ENCODE results near the gene P2RY1. TPM values are rescaled to one million over a fixed set of nuclear protein-coding genes. Genes with fewer than 3 reads are reported as not detected.

The P2RY1 gene
- total and polyA plus RNA-seq, 2 experiments from 2014 or later = 15.2 to 59.8 TPM

DNA sequence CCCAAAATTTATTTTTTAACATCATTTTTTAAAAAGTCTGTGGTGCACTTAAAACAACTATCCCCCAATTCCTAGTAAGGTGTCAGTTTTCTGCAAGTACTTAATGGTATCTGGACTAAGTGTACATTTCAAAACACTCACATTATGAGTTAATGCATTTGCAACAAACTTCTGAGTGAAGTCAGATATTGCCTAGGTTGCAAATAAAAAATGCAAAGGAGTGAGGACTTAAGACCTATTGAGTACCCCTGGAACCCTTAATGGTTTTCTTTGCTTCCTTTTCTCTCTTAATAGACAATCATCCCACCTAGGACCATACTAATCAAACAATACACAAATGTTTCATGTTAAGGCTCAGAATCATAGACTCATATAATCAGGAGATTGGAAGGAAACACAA, 1.8 kb upstream of the P2RY1 start:
- no peak for ATAC-seq

More for the DNA sequence above, 1.8 kb upstream of the P2RY1 start:
- H4K20me1 ChIP-seq (replicated peaks; ENCODE audit: insufficient read depth) = peaks cover 9% of the 10 kb centered on the region
- TF ChIP-seq, protein P1, sequence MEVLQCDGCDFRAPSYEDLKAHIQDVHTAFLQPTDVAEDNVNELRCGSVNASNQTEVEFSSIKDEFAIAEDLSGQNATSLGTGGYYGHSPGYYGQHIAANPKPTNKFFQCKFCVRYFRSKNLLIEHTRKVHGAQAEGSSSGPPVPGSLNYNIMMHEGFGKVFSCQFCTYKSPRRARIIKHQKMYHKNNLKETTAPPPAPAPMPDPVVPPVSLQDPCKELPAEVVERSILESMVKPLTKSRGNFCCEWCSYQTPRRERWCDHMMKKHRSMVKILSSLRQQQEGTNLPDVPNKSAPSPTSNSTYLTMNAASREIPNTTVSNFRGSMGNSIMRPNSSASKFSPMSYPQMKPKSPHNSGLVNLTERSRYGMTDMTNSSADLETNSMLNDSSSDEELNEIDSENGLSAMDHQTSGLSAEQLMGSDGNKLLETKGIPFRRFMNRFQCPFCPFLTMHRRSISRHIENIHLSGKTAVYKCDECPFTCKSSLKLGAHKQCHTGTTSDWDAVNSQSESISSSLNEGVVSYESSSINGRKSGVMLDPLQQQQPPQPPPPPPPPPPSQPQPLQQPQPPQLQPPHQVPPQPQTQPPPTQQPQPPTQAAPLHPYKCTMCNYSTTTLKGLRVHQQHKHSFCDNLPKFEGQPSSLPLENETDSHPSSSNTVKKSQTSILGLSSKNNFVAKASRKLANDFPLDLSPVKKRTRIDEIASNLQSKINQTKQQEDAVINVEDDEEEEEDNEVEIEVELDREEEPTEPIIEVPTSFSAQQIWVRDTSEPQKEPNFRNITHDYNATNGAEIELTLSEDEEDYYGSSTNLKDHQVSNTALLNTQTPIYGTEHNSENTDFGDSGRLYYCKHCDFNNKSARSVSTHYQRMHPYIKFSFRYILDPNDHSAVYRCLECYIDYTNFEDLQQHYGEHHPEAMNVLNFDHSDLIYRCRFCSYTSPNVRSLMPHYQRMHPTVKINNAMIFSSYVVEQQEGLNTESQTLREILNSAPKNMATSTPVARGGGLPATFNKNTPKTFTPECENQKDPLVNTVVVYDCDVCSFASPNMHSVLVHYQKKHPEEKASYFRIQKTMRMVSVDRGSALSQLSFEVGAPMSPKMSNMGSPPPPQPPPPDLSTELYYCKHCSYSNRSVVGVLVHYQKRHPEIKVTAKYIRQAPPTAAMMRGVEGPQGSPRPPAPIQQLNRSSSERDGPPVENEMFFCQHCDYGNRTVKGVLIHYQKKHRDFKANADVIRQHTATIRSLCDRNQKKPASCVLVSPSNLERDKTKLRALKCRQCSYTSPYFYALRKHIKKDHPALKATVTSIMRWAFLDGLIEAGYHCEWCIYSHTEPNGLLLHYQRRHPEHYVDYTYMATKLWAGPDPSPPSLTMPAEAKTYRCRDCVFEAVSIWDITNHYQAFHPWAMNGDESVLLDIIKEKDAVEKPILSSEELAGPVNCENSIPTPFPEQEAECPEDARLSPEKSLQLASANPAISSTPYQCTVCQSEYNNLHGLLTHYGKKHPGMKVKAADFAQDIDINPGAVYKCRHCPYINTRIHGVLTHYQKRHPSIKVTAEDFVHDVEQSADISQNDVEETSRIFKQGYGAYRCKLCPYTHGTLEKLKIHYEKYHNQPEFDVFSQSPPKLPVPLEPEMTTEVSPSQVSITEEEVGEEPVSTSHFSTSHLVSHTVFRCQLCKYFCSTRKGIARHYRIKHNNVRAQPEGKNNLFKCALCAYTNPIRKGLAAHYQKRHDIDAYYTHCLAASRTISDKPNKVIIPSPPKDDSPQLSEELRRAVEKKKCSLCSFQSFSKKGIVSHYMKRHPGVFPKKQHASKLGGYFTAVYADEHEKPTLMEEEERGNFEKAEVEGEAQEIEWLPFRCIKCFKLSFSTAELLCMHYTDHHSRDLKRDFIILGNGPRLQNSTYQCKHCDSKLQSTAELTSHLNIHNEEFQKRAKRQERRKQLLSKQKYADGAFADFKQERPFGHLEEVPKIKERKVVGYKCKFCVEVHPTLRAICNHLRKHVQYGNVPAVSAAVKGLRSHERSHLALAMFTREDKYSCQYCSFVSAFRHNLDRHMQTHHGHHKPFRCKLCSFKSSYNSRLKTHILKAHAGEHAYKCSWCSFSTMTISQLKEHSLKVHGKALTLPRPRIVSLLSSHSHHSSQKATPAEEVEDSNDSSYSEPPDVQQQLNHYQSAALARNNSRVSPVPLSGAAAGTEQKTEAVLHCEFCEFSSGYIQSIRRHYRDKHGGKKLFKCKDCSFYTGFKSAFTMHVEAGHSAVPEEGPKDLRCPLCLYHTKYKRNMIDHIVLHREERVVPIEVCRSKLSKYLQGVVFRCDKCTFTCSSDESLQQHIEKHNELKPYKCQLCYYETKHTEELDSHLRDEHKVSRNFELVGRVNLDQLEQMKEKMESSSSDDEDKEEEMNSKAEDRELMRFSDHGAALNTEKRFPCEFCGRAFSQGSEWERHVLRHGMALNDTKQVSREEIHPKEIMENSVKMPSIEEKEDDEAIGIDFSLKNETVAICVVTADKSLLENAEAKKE (CRISPR knock-in tag; IDR thresholded peaks at IDR 0.05) = no peak
- TF ChIP-seq STAT1 (IDR thresholded peaks at IDR 0.05; ENCODE audit: unreplicated experiment) = no peak
- no peak for TF ChIP-seq NANOG (IDR thresholded peaks at IDR 0.05; ENCODE audit: borderline replicate concordance)
- no peak for TF ChIP-seq ZNF331 (CRISPR knock-in tag; IDR thresholded peaks at IDR 0.05; ENCODE audit: low read depth)
- TF ChIP-seq, protein P2, sequence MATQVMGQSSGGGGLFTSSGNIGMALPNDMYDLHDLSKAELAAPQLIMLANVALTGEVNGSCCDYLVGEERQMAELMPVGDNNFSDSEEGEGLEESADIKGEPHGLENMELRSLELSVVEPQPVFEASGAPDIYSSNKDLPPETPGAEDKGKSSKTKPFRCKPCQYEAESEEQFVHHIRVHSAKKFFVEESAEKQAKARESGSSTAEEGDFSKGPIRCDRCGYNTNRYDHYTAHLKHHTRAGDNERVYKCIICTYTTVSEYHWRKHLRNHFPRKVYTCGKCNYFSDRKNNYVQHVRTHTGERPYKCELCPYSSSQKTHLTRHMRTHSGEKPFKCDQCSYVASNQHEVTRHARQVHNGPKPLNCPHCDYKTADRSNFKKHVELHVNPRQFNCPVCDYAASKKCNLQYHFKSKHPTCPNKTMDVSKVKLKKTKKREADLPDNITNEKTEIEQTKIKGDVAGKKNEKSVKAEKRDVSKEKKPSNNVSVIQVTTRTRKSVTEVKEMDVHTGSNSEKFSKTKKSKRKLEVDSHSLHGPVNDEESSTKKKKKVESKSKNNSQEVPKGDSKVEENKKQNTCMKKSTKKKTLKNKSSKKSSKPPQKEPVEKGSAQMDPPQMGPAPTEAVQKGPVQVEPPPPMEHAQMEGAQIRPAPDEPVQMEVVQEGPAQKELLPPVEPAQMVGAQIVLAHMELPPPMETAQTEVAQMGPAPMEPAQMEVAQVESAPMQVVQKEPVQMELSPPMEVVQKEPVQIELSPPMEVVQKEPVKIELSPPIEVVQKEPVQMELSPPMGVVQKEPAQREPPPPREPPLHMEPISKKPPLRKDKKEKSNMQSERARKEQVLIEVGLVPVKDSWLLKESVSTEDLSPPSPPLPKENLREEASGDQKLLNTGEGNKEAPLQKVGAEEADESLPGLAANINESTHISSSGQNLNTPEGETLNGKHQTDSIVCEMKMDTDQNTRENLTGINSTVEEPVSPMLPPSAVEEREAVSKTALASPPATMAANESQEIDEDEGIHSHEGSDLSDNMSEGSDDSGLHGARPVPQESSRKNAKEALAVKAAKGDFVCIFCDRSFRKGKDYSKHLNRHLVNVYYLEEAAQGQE (IDR thresholded peaks at IDR 0.05; ENCODE audit: unreplicated experiment) = no peak
- no peak for TF ChIP-seq JUNB (IDR thresholded peaks at IDR 0.05; ENCODE audit: unreplicated experiment)
- no peak for TF ChIP-seq POLR2AphosphoS5 (IDR thresholded peaks at IDR 0.05; ENCODE audit: low read depth)
- no peak for TF ChIP-seq EZH2 (IDR thresholded peaks at IDR 0.05; ENCODE audit: low read depth, unreplicated experiment)
- TF ChIP-seq, protein P3, sequence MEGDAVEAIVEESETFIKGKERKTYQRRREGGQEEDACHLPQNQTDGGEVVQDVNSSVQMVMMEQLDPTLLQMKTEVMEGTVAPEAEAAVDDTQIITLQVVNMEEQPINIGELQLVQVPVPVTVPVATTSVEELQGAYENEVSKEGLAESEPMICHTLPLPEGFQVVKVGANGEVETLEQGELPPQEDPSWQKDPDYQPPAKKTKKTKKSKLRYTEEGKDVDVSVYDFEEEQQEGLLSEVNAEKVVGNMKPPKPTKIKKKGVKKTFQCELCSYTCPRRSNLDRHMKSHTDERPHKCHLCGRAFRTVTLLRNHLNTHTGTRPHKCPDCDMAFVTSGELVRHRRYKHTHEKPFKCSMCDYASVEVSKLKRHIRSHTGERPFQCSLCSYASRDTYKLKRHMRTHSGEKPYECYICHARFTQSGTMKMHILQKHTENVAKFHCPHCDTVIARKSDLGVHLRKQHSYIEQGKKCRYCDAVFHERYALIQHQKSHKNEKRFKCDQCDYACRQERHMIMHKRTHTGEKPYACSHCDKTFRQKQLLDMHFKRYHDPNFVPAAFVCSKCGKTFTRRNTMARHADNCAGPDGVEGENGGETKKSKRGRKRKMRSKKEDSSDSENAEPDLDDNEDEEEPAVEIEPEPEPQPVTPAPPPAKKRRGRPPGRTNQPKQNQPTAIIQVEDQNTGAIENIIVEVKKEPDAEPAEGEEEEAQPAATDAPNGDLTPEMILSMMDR (conservative IDR thresholded peaks at IDR 0.05; ENCODE audit: low read depth in 2 of 2) = no peak
- no peak for TF ChIP-seq CREB1 (CRISPR knock-in tag; IDR thresholded peaks at IDR 0.05; ENCODE audit: low read depth)
- TF ChIP-seq EZH2phosphoT487 (IDR thresholded peaks at IDR 0.05; ENCODE audit: unreplicated experiment) = no peak
- TF ChIP-seq, protein P4, sequence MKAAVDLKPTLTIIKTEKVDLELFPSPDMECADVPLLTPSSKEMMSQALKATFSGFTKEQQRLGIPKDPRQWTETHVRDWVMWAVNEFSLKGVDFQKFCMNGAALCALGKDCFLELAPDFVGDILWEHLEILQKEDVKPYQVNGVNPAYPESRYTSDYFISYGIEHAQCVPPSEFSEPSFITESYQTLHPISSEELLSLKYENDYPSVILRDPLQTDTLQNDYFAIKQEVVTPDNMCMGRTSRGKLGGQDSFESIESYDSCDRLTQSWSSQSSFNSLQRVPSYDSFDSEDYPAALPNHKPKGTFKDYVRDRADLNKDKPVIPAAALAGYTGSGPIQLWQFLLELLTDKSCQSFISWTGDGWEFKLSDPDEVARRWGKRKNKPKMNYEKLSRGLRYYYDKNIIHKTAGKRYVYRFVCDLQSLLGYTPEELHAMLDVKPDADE (IDR thresholded peaks at IDR 0.05) = no peak
- TF ChIP-seq ZNF114 (CRISPR knock-in tag; IDR thresholded peaks at IDR 0.05) = no peak
- Mint-ChIP-seq H3K36me3 (ENCODE audit: low read depth) (peaks cover 15% of the 10 kb centered on the region), H3K9me3 (no peaks in the 10 kb centered on the region; the same call in 2 of the 3 replicates), H3K27ac (no peak overlapping the region), H3K4me1 (peaks cover 26% of the 10 kb centered on the region), H3K27me3 (ENCODE audit: insufficient read depth, low read depth, poor library complexity) (peaks cover 21% of the 10 kb centered on the region), H3K4me3 (no peak overlapping the region)
- peaks cover 17% of the 10 kb centered on the region for H3K27me3 ChIP-seq (ENCODE audit: insufficient read depth)
- H2AFZ ChIP-seq = no peak overlapping the region
- H3K4me1 ChIP-seq (ENCODE audit: insufficient read depth) = peaks cover 27% of the 10 kb centered on the region
- H3K9me2 ChIP-seq (ENCODE audit: insufficient read depth) = no peaks in the 10 kb centered on the region
- H3K27ac ChIP-seq (ENCODE audit: low read depth) = no peak overlapping the region
- H3K36me3 ChIP-seq (ENCODE audit: insufficient read depth) = peaks cover 3% of the 10 kb centered on the region
- no peak for DNase-seq (ENCODE audit: low spot score)
- H3K4me2 ChIP-seq = no peak overlapping the region
- H3F3A ChIP-seq (replicated peaks; ENCODE audit: low read depth) = no peaks in the 10 kb centered on the region
- H3K79me2 ChIP-seq (replicated peaks; ENCODE audit: insufficient read depth) = peaks cover 25% of the 10 kb centered on the region
- no peak overlapping the region for H3K4me3 ChIP-seq

Data from GM23338 (cell line).